SK-N-MC (cell line): ENCODE measurements around the gene GALNT9.
"Not testable (repeated sequence)": the region's sequence is repeated elsewhere in the genome, so short reads cannot be mapped to it uniquely, and the experiment has no call there.

ENCODE experiments used
- DNase-seq: peaks from one replicate; pipeline ENCODE4 v3.0.0-alpha.2; 2011; ENCODE audit warnings: low read depth, low spot score
- H3K27ac ChIP-seq: fragments of 200-600 bp; sonication (generic); 2 replicates; pipeline ENCODE4 v1.5.1; 2016; ENCODE audit warnings: mixed run types
- H3K36me3 ChIP-seq: fragments of 200-600 bp; sonication (generic); 2 replicates; pipeline ENCODE4 v1.6.1; 2017; ENCODE audit warnings: antibody characterized with exemption, low read length, mixed read lengths; ENCODE audit not compliant: insufficient read depth
- H3K4me3 ChIP-seq: fragments of 200-600 bp; sonication (generic); 2 replicates; pipeline ENCODE4 v1.5.1; 2016
- H3K9ac ChIP-seq: fragments of 200-600 bp; sonication (generic); 2 replicates; pipeline ENCODE4 v1.8.0; 2017; ENCODE audit warnings: mixed run types, mixed read lengths; ENCODE audit not compliant: insufficient read length
- H3K9me3 ChIP-seq: fragments of 200-600 bp; sonication (generic); 2 replicates; pipeline ENCODE4 v1.6.1; 2017; ENCODE audit warnings: low read depth, mild to moderate bottlenecking, antibody characterized with exemption, low read length, moderate library complexity, mixed read lengths
- EZH2 ChIP-seq: fragments of 200-600 bp; sonication (generic); IDR thresholded peaks from one replicate; pipeline ENCODE4 v1.6.1; 2017; ENCODE audit warnings: antibody characterized with exemption
- FOXP2 ChIP-seq: optimal IDR thresholded peaks from 2 replicates; pipeline ENCODE3; 2011; ENCODE audit warnings: mild to moderate bottlenecking, moderate library complexity; ENCODE audit not compliant: insufficient read depth; ENCODE audit errors: extremely low read length, control extremely low read depth
- POLR2AphosphoS5 ChIP-seq: IDR thresholded peaks from 2 replicates; pipeline ENCODE4 v1.6.1; 2012; ENCODE audit warnings: mild to moderate bottlenecking, low read depth, low read length, borderline replicate concordance

The GALNT9 gene

GRCh38 chr12:132253698-132254480, 75.5 kb downstream of the GALNT9 start:
- H3K9ac ChIP-seq, result no peak overlapping the region
- H3K27ac ChIP-seq, result peak overlapping the region; percentile 46; the same call in 1 of the 2 replicates
- no peak overlapping the region; the same call in 1 of the 2 replicates for H3K4me3 ChIP-seq
- H3K9me3 ChIP-seq, result no peaks in the 10 kb centered on the region
- no peak for DNase-seq
- TF ChIP-seq EZH2 (no peak), POLR2AphosphoS5 (peak; percentile 18; the same call in 1 of the 2 replicates), FOXP2 (no peak)
- H3K36me3 ChIP-seq, result no peaks in the 10 kb centered on the region

- not testable (repeated sequence) for H3K36me3 ChIP-seq, H3K9ac ChIP-seq, H3K27ac ChIP-seq, H3K4me3 ChIP-seq, H3K9me3 ChIP-seq, DNase-seq
Observed at GRCh38 chr12:132252981-132253380, 76.4 kb downstream of the GALNT9 start.

GRCh38 chr12:132251741-132252490, 77.5 kb downstream of the GALNT9 start:
- Histone ChIP-seq H3K9ac (no peak overlapping the region), H3K9me3 (no peaks in the 10 kb centered on the region), H3K27ac (no peak overlapping the region), H3K4me3 (no peak overlapping the region), H3K36me3 (no peaks in the 10 kb centered on the region)
- TF ChIP-seq EZH2 (no peak), FOXP2 (no peak), POLR2AphosphoS5 (no peak)
- no peak for DNase-seq

GRCh38 chr12:132251310-132251709, 78.1 kb downstream of the GALNT9 start:
- no peak overlapping the region for H3K27ac ChIP-seq
- no peaks in the 10 kb centered on the region for H3K9me3 ChIP-seq
- TF ChIP-seq EZH2, result no peak
- TF ChIP-seq POLR2AphosphoS5, result no peak
- TF ChIP-seq FOXP2, result no peak
- no peak overlapping the region for H3K4me3 ChIP-seq
- DNase-seq, result no peak
- H3K36me3 ChIP-seq, result no peaks in the 10 kb centered on the region
- no peak overlapping the region for H3K9ac ChIP-seq

GRCh38 chr12:132250707-132251106, 78.7 kb downstream of the GALNT9 start:
- no peaks in the 10 kb centered on the region for H3K36me3 ChIP-seq
- TF ChIP-seq FOXP2 (no peak), POLR2AphosphoS5 (no peak), EZH2 (no peak)

GRCh38 chr12:132249689-132250478, 79.5 kb downstream of the GALNT9 start:
- TF ChIP-seq POLR2AphosphoS5, result no peak
- no peak for TF ChIP-seq EZH2
- TF ChIP-seq FOXP2, result no peak
- no peak overlapping the region for H3K9ac ChIP-seq
- H3K9me3 ChIP-seq, result no peaks in the 10 kb centered on the region
- DNase-seq, result no peak
- H3K36me3 ChIP-seq, result no peaks in the 10 kb centered on the region
- H3K27ac ChIP-seq, result no peak overlapping the region
- no peak overlapping the region for H3K4me3 ChIP-seq

More at GRCh38 chr12:132250707-132251106, 78.7 kb downstream of the GALNT9 start:
- no peak overlapping the region for H3K4me3 ChIP-seq
- no peak overlapping the region for H3K9ac ChIP-seq
- H3K27ac ChIP-seq, result no peak overlapping the region
- no peaks in the 10 kb centered on the region for H3K9me3 ChIP-seq
- DNase-seq, result no peak

GRCh38 chr12:132248453-132249167, 80.8 kb downstream of the GALNT9 start:
- no peak for DNase-seq
- TF ChIP-seq FOXP2 (no peak), EZH2 (no peak), POLR2AphosphoS5 (no peak)

More at GRCh38 chr12:132248453-132249167, 80.8 kb downstream of the GALNT9 start:
- no peak overlapping the region for H3K4me3 ChIP-seq
- no peaks in the 10 kb centered on the region for H3K36me3 ChIP-seq
- no peaks in the 10 kb centered on the region for H3K9me3 ChIP-seq
- no peak overlapping the region for H3K9ac ChIP-seq
- H3K27ac ChIP-seq, result peak overlapping the region; percentile 47; the same call in 1 of the 2 replicates
